H1 (cell line): ENCODE measurements around the gene LACTB. TPM values are rescaled to one million over a fixed set of nuclear protein-coding genes. Genes with fewer than 3 reads are reported as not detected.
A peak's percentile ranks its signal among the peaks of the same experiment; 100 is the strongest.

ENCODE experiments used
- CTCF ChIA-PET: fragments of 300-600 bp; sonication (Branson Sonifier 250); formaldehyde crosslinking; loops from one replicate; lab custom pipeline; 2021; ENCODE audit not compliant: partially characterized antibody; lab: Charles Lee
- POLR2A ChIA-PET: fragments of 300-600 bp; sonication (Branson Sonifier 250); formaldehyde crosslinking; loops from one replicate; lab custom pipeline; 2021; ENCODE audit warnings: inconsistent platforms; ENCODE audit not compliant: partially characterized antibody; lab: Charles Lee
- DNase-seq, 2 experiments: peaks; one replicate each; pipeline versions ENCODE4 v3.0.0 to v3.0.0-alpha.2; 2010 to 2022; ENCODE audit warnings: low spot score in 2 of 2, low read depth in 1 of 2, mixed read lengths in 1 of 2
- FAIRE-seq: peaks from 2 replicates; lab custom pipeline; 2011; peaks lifted over from hg19 to GRCh38; lab: Jason Lieb, UNC
- H2AFZ ChIP-seq: 2 replicates; pipeline ENCODE4 v1.8.1; 2012; ENCODE audit warnings: low read length, inconsistent platforms
- H2AK5ac ChIP-seq: 2 replicates; pipeline ENCODE4 v1.6.1; 2013; ENCODE audit warnings: low read depth, low read length
- H2BK120ac ChIP-seq: replicated peaks from 2 replicates; pipeline ENCODE3; 2013; ENCODE audit warnings: low read depth, low read length, inconsistent platforms
- H2BK12ac ChIP-seq: 2 replicates; pipeline ENCODE4 v1.6.1; 2013; ENCODE audit warnings: low read depth, low read length
- H2BK15ac ChIP-seq: 2 replicates; pipeline ENCODE4 v1.6.1; 2013; ENCODE audit warnings: low read length
- H2BK20ac ChIP-seq: 2 replicates; pipeline ENCODE4 v1.6.1; 2013; ENCODE audit warnings: low read length
- H2BK5ac ChIP-seq: 2 replicates; pipeline ENCODE4 v1.6.1; 2013; ENCODE audit warnings: low read depth, low read length
- H3K14ac ChIP-seq: 2 replicates; pipeline ENCODE4 v1.6.1; 2013; ENCODE audit warnings: inconsistent platforms; ENCODE audit not compliant: insufficient read length
- H3K18ac ChIP-seq: 2 replicates; pipeline ENCODE4 v1.6.1; 2013; ENCODE audit warnings: low read length; ENCODE audit errors: extremely low read depth
- H3K23ac ChIP-seq: 2 replicates; pipeline ENCODE4 v1.6.1; 2013; ENCODE audit warnings: inconsistent platforms; ENCODE audit not compliant: insufficient read length
- H3K23me2 ChIP-seq: 2 replicates; pipeline ENCODE4 v1.6.1; 2013; ENCODE audit warnings: low read depth, low read length
- H3K27ac ChIP-seq: 2 replicates; pipeline ENCODE4 v1.6.1; 2011; ENCODE audit warnings: low read depth, low read length, inconsistent platforms
- H3K27me3 ChIP-seq, 4 experiments: replicated peaks in 1 of 4; 1 replicate in 1 of 4; 2 replicates in 3 of 4; pipeline versions ENCODE4 v1.6.1 to v1.8.1; 2011 to 2013; ENCODE audit warnings: low read length in 3 of 4, mild to moderate bottlenecking in 3 of 4, inconsistent platforms in 2 of 4, mixed read lengths in 2 of 4, moderate library complexity in 1 of 4; ENCODE audit not compliant: control insufficient read depth in 3 of 4, insufficient read depth in 3 of 4; ENCODE audit errors: extremely low read depth in 1 of 4
- H3K36me3 ChIP-seq, 4 experiments: 2 replicates each; pipeline versions ENCODE4 v1.6.1 to v1.8.1; 2011 to 2013; ENCODE audit warnings: mild to moderate bottlenecking in 4 of 4, low read length in 3 of 4, moderate library complexity in 2 of 4, control low read depth in 1 of 4, inconsistent platforms in 1 of 4; ENCODE audit not compliant: insufficient read depth in 4 of 4, control insufficient read depth in 2 of 4
- H3K4ac ChIP-seq: replicated peaks from 2 replicates; pipeline ENCODE3; 2013; ENCODE audit warnings: low read length, low read depth, mixed read lengths, inconsistent platforms; ENCODE audit not compliant: insufficient read length
- H3K4me1 ChIP-seq, 4 experiments: replicated peaks in 1 of 4; 1 replicate in 1 of 4; 2 replicates in 3 of 4; pipeline versions ENCODE4 v1.6.1 to v1.8.1; 2011 to 2013; ENCODE audit warnings: low read length in 3 of 4, inconsistent platforms in 2 of 4, mixed read lengths in 1 of 4; ENCODE audit not compliant: insufficient read depth in 4 of 4, control insufficient read depth in 3 of 4
- H3K4me2 ChIP-seq, 2 experiments: 2 replicates each; pipeline versions ENCODE4 v1.6.1 to v1.8.1; 2011 to 2013; ENCODE audit warnings: low read depth in 2 of 2, low read length in 2 of 2, control low read depth in 1 of 2, inconsistent platforms in 1 of 2, mild to moderate bottlenecking in 1 of 2; ENCODE audit not compliant: insufficient read depth in 1 of 2
- H3K4me3 ChIP-seq, 4 experiments: fragments of 200-600, 300-600 bp in 1 of 4; sonication (generic), shearing (Covaris generic), sonication (Bioruptor Twin) in 1 of 4; 2 replicates each; pipeline versions ENCODE4 v1.5.1 to v1.8.1; 2011 to 2016; ENCODE audit warnings: low read length in 4 of 4, low read depth in 3 of 4, control low read depth in 2 of 4, inconsistent platforms in 2 of 4, mild to moderate bottlenecking in 2 of 4, mixed read lengths in 1 of 4, moderate library complexity in 1 of 4; ENCODE audit not compliant: insufficient read depth in 2 of 4; ENCODE audit errors: extremely low read depth in 1 of 4
- H3K56ac ChIP-seq: replicated peaks from 2 replicates; pipeline ENCODE3; 2013; ENCODE audit warnings: low read depth, mild to moderate bottlenecking, mixed read lengths, low read length, inconsistent platforms; ENCODE audit not compliant: insufficient read length
- H3K79me1 ChIP-seq: 2 replicates; pipeline ENCODE4 v1.6.1; 2013; ENCODE audit warnings: low read depth, low read length, control low read depth
- H3K79me2 ChIP-seq, 2 experiments: 2 replicates each; pipeline versions ENCODE4 v1.6.1 to v1.8.1; 2012 to 2013; ENCODE audit warnings: low read length in 2 of 2, mild to moderate bottlenecking in 2 of 2, inconsistent platforms in 1 of 2; ENCODE audit not compliant: insufficient read depth in 2 of 2, control insufficient read depth in 1 of 2
- H3K9ac ChIP-seq, 4 experiments: replicated peaks in 1 of 4; 1 replicate in 1 of 4; 2 replicates in 3 of 4; pipeline versions ENCODE4 v1.6.1 to v1.8.1; 2011 to 2013; ENCODE audit warnings: low read depth in 3 of 4, low read length in 3 of 4, control low read depth in 2 of 4, mild to moderate bottlenecking in 2 of 4, moderate library complexity in 2 of 4, inconsistent platforms in 1 of 4; ENCODE audit errors: extremely low read depth in 1 of 4
- H3K9me3 ChIP-seq, 2 experiments: 2 replicates each; pipeline versions ENCODE4 v1.6.1 to v1.8.1; 2012 to 2013; ENCODE audit warnings: mild to moderate bottlenecking in 2 of 2, moderate library complexity in 2 of 2, control low read depth in 1 of 2, inconsistent platforms in 1 of 2, low read depth in 1 of 2, low read length in 1 of 2, mixed read lengths in 1 of 2; ENCODE audit not compliant: insufficient read depth in 2 of 2
- H4K20me1 ChIP-seq, 2 experiments: replicated peaks in 1 of 2; 2 replicates each; pipeline versions ENCODE3 to v1.8.1; 2011 to 2013; ENCODE audit warnings: inconsistent platforms in 2 of 2, low read length in 2 of 2, mild to moderate bottlenecking in 1 of 2; ENCODE audit not compliant: insufficient read depth in 2 of 2, control insufficient read depth in 1 of 2
- H4K5ac ChIP-seq: 2 replicates; pipeline ENCODE4 v1.6.1; 2013; ENCODE audit warnings: low read length, low read depth, mixed read lengths, inconsistent platforms; ENCODE audit not compliant: insufficient read length
- H4K8ac ChIP-seq: 2 replicates; pipeline ENCODE4 v1.8.0; 2013; ENCODE audit warnings: mild to moderate bottlenecking, moderate library complexity, low read length, inconsistent platforms; ENCODE audit not compliant: insufficient read depth; ENCODE audit errors: extremely low read depth
- H4K91ac ChIP-seq: replicated peaks from 2 replicates; pipeline ENCODE3; 2013; ENCODE audit warnings: low read length, mixed read lengths, inconsistent platforms; ENCODE audit not compliant: insufficient read length
- ASH2L ChIP-seq: fragments of 200-600, 300-600 bp; sonication (generic); IDR thresholded peaks from one replicate; pipeline ENCODE4 v1.7.1; 2017; ENCODE audit warnings: low read length
- CHD1 ChIP-seq: IDR thresholded peaks from 2 replicates; pipeline ENCODE4 v1.6.1; 2012; ENCODE audit warnings: low read depth, low read length, improper control_type of control experiment
- HDAC6 ChIP-seq: IDR thresholded peaks from one replicate; pipeline ENCODE4 v1.7.1; 2012; ENCODE audit warnings: low read depth, mild to moderate bottlenecking, inconsistent platforms, low read length, moderate library complexity
- POLR2A ChIP-seq, 2 experiments: IDR thresholded peaks; 1 replicate in 1 of 2; 2 replicates in 1 of 2; pipeline ENCODE4 v1.6.1; 2011; ENCODE audit warnings: low read depth in 2 of 2, low read length in 2 of 2, mild to moderate bottlenecking in 2 of 2; ENCODE audit errors: control extremely low read depth in 1 of 2
- SIN3A ChIP-seq, 2 experiments: IDR thresholded peaks in 1 of 2; conservative IDR thresholded peaks in 1 of 2; 2 replicates each; pipeline ENCODE4 v1.6.1; 2011 to 2012; ENCODE audit warnings: low read length in 2 of 2, improper control_type of control experiment in 1 of 2, low read depth in 1 of 2, mild to moderate bottlenecking in 1 of 2
- TEAD4 ChIP-seq: IDR thresholded peaks from 2 replicates; pipeline ENCODE4 v1.6.1; 2012; ENCODE audit warnings: low read depth, low read length, inconsistent platforms, mixed read lengths
- WGBS, 2 experiments: shearing (Covaris generic) in 1 of 2; methylation state at CpG; one replicate each; pipeline versions ENCODE4 v1.1.6 to v1.1.7; 2013 to 2015; ENCODE audit warnings: low lambda C conversion rate in 2 of 2, mixed read lengths in 2 of 2, inconsistent platforms in 1 of 2, low coverage in 1 of 2, missing lambda C conversion rate in 1 of 2; ENCODE audit not compliant: insufficient replicate concordance in 2 of 2, insufficient coverage in 1 of 2, insufficient read length in 1 of 2; ENCODE audit errors: extremely low coverage in 1 of 2, missing lambda C conversion rate in 1 of 2; 5-methylcytosine and 5-hydroxymethylcytosine counted together
- polyA plus RNA-seq, 7 experiments: library from polyadenylated mRNA; depleted of rRNA in 3 of 7; stranded (reverse) in 5 of 7; unstranded in 2 of 7; fragments of >200 nt in 5 of 7; fragments of 200-250 nt in 2 of 7; gene quantifications; 1 replicate in 5 of 7; 2 replicates in 1 of 7; 4 replicates in 1 of 7; pipeline versions ENCODE4 v1.2.1 to v1.2.3, GENCODE V29; 2011 to 2013; ENCODE audit warnings: missing spikeins in 2 of 7, mixed read lengths in 2 of 7
- total RNA-seq: library from RNA; stranded (reverse); fragmentation: NEBNext Ultra II Directional; extraction: Animal tissue kit (Norgen Biotek cat#: 25700); gene quantifications from 2 replicates; pipeline ENCODE4 v1.2.1, GENCODE V29; 2021

The LACTB gene
- total and polyA plus RNA-seq, 2 of the 8 experiments (the other 6 are each of a cell fraction or from before 2014, with no cell fraction given) = 5.8 to 14.9 TPM

DNA sequence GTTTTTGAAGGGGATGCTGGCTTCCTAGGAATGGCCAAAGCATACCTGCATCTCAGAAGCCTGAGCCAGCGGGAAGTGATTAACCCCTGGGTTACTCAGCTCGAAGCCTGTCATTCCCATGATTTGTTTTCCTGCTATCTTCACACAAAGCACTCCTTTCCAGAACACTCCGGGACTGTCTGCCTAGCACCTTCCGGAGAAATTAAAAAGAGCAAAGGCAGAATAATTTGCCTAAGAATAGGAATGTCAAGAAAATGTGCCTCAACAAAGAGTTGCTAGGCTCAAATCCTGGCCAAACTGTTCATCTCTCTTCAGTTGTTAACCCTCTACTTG is 45.0 kb upstream of the LACTB start:
- DNase-seq (peak in 1 of 2 experiments; percentile 51), FAIRE-seq (peak; percentile 77)
- Histone ChIP-seq H3K56ac (no peak overlapping the region), H2BK12ac (peak overlapping the region; percentile 98; the same call in 1 of the 2 replicates), H4K8ac (no peak overlapping the region), H3K9ac (no peak overlapping the region), H3K79me2 (no peaks in the 10 kb centered on the region), H4K91ac (no peak overlapping the region), H3K4ac (no peak overlapping the region), H3K14ac (no peak overlapping the region), H4K20me1 (no peaks in the 10 kb centered on the region), H3K23me2 (no peaks in the 10 kb centered on the region), H3K79me1 (no peaks in the 10 kb centered on the region), H2AFZ (0 out of 2 replicates have a peak overlapping the region, but pooled peaks have one; percentile 16), H3K36me3 (peaks cover 0 to 5% (median under 1%) of the 10 kb centered on the region in 4 experiments; a peak in 3 of 8 replicates), H3K4me1 (peaks cover 15 to 27% (median 20%) of the 10 kb centered on the region in 4 experiments), H3K4me3 (peak overlapping the region in 1 of 4 experiments; percentile 36; a peak in 1 of 8 replicates), H3K27ac (peak overlapping the region; percentile 76; the same call in 1 of the 2 replicates), H2AK5ac (no peak overlapping the region), H4K5ac (no peak overlapping the region), H2BK15ac (no peak overlapping the region), H3K18ac (no peak overlapping the region; the same call in 1 of the 2 replicates), H3K4me2 (peak overlapping the region; percentile 56 to 61), H2BK120ac (no peak overlapping the region), H2BK20ac (no peak overlapping the region; the same call in 1 of the 2 replicates), H3K23ac (no peak overlapping the region), H3K27me3 (no peaks in the 10 kb centered on the region), H2BK5ac (no peak overlapping the region), H3K9me3 (no peaks in the 10 kb centered on the region)
- TF ChIP-seq TEAD4 = peak; percentile 54; the same call in 1 of the 2 replicates
- TF ChIP-seq HDAC6 = no peak
- peak; percentile 17 for TF ChIP-seq ASH2L
- TF ChIP-seq POLR2A (IDR thresholded peaks at IDR 0.05; ENCODE audit: control extremely low read depth in 1 of 2, low read depth in 2 of 2, low read length in 2 of 2) = 0 out of 3 replicates have a peak, but pooled peaks of 1 of the 2 experiments have one; percentile 51
- TF ChIP-seq CHD1 = 0 out of 2 replicates have a peak, but pooled peaks have one; percentile 43
- peak in 1 of 2 experiments; percentile 39; a peak in 1 of 4 replicates for TF ChIP-seq SIN3A (conservative IDR thresholded peaks at IDR 0.05 in 1 of 2, IDR thresholded peaks at IDR 0.05 in 1 of 2; ENCODE audit: low read depth in 1 of 2, low read length in 2 of 2)
- CTCF ChIA-PET = interaction anchor here (1.0 to 1.9 kb wide), 6 partner anchors 11 to 100 kb away, joined by 3 to 16 read pairs (median 4); no protein-coding TSS in a partner anchor
- 18% methylated on average over 4 of the region's 4 CpGs; no CpG with 5 or more reads in 1 of the 2 experiments for WGBS, 2 experiments
- POLR2A ChIA-PET = interaction anchor here (18.6 to 18.9 kb wide), 2 partner anchors 11 to 23 kb away, joined by 325 to 635 read pairs; partner anchors contain the start of gene TPM1
